GM23248 (cell line): ENCODE results near the gene USP6NL. TPM values are rescaled to one million over a fixed set of nuclear protein-coding genes. Genes with fewer than 3 reads are reported as not detected.

Experiments used
- DNase-seq: peaks from one replicate; pipeline ENCODE4 v3.0.0-alpha.2; 2015
- H2AFZ ChIP-seq: fragments of 200-600 bp; sonication (generic); 2 replicates; pipeline ENCODE4 v1.6.1; 2016; ENCODE audit warnings: antibody characterized with exemption
- H3F3A ChIP-seq: fragments of 200-600 bp; sonication (generic); 2 replicates; pipeline ENCODE4 v1.6.1; 2016; ENCODE audit warnings: mild to moderate bottlenecking, antibody characterized with exemption, mixed run types; ENCODE audit not compliant: insufficient read depth
- H3K27ac ChIP-seq: fragments of 200-600 bp; sonication (generic); 2 replicates; pipeline ENCODE4 v1.5.1; 2016; ENCODE audit warnings: mild to moderate bottlenecking
- H3K27me3 ChIP-seq: fragments of 200-600 bp; sonication (generic); replicated peaks from 2 replicates; pipeline ENCODE4 v1.6.1; 2016; ENCODE audit warnings: mild to moderate bottlenecking; ENCODE audit not compliant: insufficient read depth
- H3K36me3 ChIP-seq: fragments of 200-600 bp; sonication (generic); 2 replicates; pipeline ENCODE4 v1.6.1; 2016; ENCODE audit warnings: low read depth, mild to moderate bottlenecking
- H3K4me1 ChIP-seq: fragments of 200-600 bp; sonication (generic); 2 replicates; pipeline ENCODE4 v1.6.1; 2016; ENCODE audit warnings: mild to moderate bottlenecking; ENCODE audit not compliant: insufficient read depth
- H3K4me2 ChIP-seq: fragments of 200-600 bp; sonication (generic); one replicate; pipeline ENCODE4 v1.6.1; 2016; ENCODE audit warnings: mild to moderate bottlenecking; ENCODE audit not compliant: unreplicated experiment
- H3K4me3 ChIP-seq: fragments of 200-600 bp; sonication (generic); 2 replicates; pipeline ENCODE4 v1.5.1; 2016; ENCODE audit warnings: mild to moderate bottlenecking
- H3K79me2 ChIP-seq: fragments of 200-600 bp; sonication (generic); 2 replicates; pipeline ENCODE4 v1.6.1; 2016; ENCODE audit warnings: mild to moderate bottlenecking; ENCODE audit not compliant: insufficient read depth
- H3K9ac ChIP-seq: fragments of 200-600 bp; sonication (generic); 2 replicates; pipeline ENCODE4 v1.6.1; 2016; ENCODE audit warnings: mild to moderate bottlenecking
- H3K9me2 ChIP-seq: fragments of 200-600 bp; sonication (generic); 2 replicates; pipeline ENCODE4 v1.6.1; 2016; ENCODE audit warnings: mixed run types, mild to moderate bottlenecking, moderate library complexity; ENCODE audit not compliant: insufficient read depth
- H3K9me3 ChIP-seq: fragments of 200-600 bp; sonication (generic); one replicate; pipeline ENCODE4 v1.6.1; 2017; ENCODE audit warnings: low read depth
- H4K20me1 ChIP-seq: fragments of 200-600 bp; sonication (generic); 2 replicates; pipeline ENCODE4 v1.6.0; 2016; ENCODE audit not compliant: insufficient read depth
- EZH2 ChIP-seq: fragments of 200-600 bp; sonication (generic); IDR thresholded peaks from 2 replicates; pipeline ENCODE4 v1.6.1; 2018; ENCODE audit warnings: antibody characterized with exemption, mild to moderate bottlenecking; ENCODE audit not compliant: insufficient read depth, poor library complexity, severe bottlenecking
- EZH2phosphoT487 ChIP-seq: fragments of 200-600 bp; sonication (generic); IDR thresholded peaks from 2 replicates; pipeline ENCODE4 v1.6.1; 2018; ENCODE audit warnings: antibody characterized with exemption, moderate library complexity, mild to moderate bottlenecking, low read depth; ENCODE audit not compliant: insufficient read depth
- WGBS, 2 experiments: methylation state at CpG; one replicate each; pipeline ENCODE4 v1.1.6; 2015 to 2017; ENCODE audit warnings: low lambda C conversion rate in 2 of 2, low coverage in 1 of 2; ENCODE audit errors: missing lambda C conversion rate in 2 of 2; 5-methylcytosine and 5-hydroxymethylcytosine counted together
- in situ Hi-C: fragments of 300-500 bp; cut with MboI; formaldehyde crosslinking; loops from 2 replicates; pipeline ENCODE4 v1.15.0; 2020
- polyA plus RNA-seq: library from polyadenylated mRNA; unstranded; fragments of >200 nt; fragmentation: Nextera tagmentation; extraction: Ambion mirVana; gene quantifications from 2 replicates; pipeline ENCODE4 v1.2.1, GENCODE V29; 2016
- total RNA-seq: library from RNA; depleted of rRNA; stranded (reverse); fragments of >200 nt; shearing (Covaris generic); gene quantifications from 2 replicates; pipeline ENCODE4 v1.2.3, GENCODE V29; 2014

Gene USP6NL
- total and polyA plus RNA-seq, 2 experiments from 2014 or later = 4.4 to 9.2 TPM

DNA sequence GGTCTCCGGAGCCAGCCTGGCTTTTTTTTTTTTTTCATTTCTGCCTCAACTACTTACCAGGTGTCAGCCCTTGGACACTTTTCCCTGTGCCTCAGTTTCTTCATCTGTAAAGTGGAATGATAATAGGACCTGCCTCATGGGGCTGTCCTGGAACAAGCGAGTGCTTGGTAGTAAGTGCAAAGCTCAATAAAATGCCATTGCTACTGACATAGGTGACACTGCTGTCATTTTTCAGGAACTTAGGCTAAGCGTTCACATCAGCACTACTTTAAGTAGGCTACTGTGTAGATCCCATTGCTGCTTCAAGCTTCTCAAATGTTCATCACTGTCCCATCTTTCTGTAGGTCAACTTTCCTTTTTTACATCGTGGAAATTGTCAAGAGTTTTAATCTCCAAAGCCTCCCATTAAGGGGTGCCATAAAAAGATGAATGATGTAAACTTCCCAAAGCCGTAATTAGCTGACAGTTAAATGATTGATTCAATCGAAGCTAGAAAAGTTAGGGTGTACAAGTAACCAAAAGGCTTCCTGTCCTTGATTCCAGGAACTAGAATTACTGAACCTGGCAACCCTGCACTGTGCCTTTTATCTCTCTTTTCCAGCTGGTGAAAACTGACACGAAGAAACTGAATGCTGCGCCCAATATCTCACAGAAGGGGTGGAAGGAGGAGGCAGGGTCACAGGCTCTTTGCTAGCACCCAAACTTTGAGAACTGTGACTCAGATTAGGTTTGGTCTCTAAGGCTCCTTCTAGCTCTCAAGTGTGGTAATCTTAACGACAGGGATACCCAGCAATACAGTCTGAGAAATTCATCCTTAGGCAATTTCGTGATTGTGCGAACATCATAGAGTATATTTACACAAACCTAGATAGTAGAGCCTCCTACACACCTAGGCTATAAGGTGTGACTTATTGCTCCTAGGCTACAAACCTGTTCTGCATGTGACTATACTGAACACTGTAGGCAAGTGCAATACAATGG is 861 bp upstream of the USP6NL start:
- Histone ChIP-seq H3K9me2 (no peaks in the 10 kb centered on the region), H3K79me2 (peaks cover 24% of the 10 kb centered on the region), H2AFZ (peak overlapping the region; percentile 82), H3K27me3 (no peaks in the 10 kb centered on the region), H3F3A (peaks cover 33% of the 10 kb centered on the region), H4K20me1 (no peaks in the 10 kb centered on the region), H3K27ac (peak overlapping the region; percentile 16; the same call in 1 of the 2 replicates), H3K36me3 (no peaks in the 10 kb centered on the region), H3K4me2 (peak overlapping the region; percentile 96), H3K4me3 (peak overlapping the region; percentile 89), H3K4me1 (peaks cover 9% of the 10 kb centered on the region), H3K9ac (peak overlapping the region; percentile 74), H3K9me3 (no peaks in the 10 kb centered on the region)
- WGBS, 2 experiments = 18% methylated on average over 11 of the region's 11 CpGs
- peak; percentile 46 for DNase-seq
- no peak for TF ChIP-seq EZH2
- no peak for TF ChIP-seq EZH2phosphoT487
- in situ Hi-C loops = no loop called here

DNA sequence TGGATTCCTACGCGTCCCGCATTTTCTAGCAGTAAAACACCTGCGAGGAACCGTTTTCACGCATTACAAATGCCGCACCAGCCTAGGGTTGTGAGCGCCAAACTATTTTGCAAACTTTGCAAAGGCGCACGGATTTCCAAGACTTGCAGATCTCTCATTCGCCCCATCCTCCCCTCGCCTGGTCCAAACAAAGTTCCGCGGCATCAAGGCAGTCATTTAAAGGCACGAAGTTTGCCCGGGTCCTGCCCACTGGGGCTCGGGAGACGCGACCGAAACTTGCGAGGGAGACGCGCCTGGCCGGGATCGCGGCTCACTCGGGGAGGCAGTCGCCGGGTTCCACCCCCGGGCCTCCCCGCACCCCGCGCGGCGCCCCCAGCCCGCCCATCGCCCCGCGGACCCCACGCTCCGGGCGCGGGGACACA is 613 bp downstream of the USP6NL start:
- Histone ChIP-seq H3K27ac (peak overlapping the region; percentile 19), H3K27me3 (no peaks in the 10 kb centered on the region), H3K9ac (peak overlapping the region; percentile 74), H3K36me3 (no peaks in the 10 kb centered on the region), H3F3A (peaks cover 33% of the 10 kb centered on the region), H3K4me2 (peak overlapping the region; percentile 96), H3K4me1 (peaks cover 9% of the 10 kb centered on the region), H3K79me2 (peaks cover 39% of the 10 kb centered on the region), H2AFZ (peak overlapping the region; percentile 82), H3K4me3 (peak overlapping the region; percentile 89), H4K20me1 (no peaks in the 10 kb centered on the region), H3K9me3 (no peaks in the 10 kb centered on the region), H3K9me2 (no peaks in the 10 kb centered on the region)
- peak; percentile 73 for DNase-seq
- 0 to 3% methylated on average over 22 to 38 of the region's 43 CpGs for WGBS, 2 experiments
- in situ Hi-C loops = no loop called here
- no peak for TF ChIP-seq EZH2phosphoT487
- TF ChIP-seq EZH2 = no peak

DNA sequence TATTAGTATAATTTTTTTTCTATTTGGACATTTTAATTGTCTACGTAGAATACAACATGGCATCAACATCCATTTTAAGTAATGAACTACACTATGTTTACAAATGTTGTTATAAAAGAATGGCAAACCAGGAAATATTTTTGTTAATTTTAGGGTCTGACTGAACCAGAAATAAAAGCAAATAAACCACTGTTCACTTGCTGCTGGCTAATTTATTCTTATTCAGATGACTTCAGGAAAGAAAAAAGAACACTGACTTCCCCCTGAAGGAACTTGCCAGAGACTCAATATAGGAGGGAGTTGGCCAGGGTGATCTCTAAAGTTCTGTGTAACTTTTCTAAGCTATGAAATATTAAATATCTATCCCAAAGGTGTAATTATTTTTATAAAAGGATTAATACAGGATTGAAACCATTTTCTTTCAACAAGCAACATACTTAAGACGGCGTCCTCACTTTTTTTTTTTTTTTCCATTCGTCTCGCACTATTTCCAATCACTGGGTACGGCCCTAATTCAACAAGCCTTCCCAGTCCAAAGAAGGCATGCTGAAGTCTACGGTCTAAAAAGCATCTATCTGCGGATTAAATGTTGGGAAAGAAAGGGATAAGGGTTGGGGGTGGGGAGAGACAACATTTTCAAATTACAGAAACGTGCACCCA is 1.2 kb downstream of the USP6NL start:
- peak overlapping the region; percentile 89 for H3K4me3 ChIP-seq
- TF ChIP-seq EZH2phosphoT487 = no peak
- no peak for TF ChIP-seq EZH2
- no peak overlapping the region for H3K27ac ChIP-seq
- H3K4me1 ChIP-seq = peaks cover 9% of the 10 kb centered on the region
- peaks cover 33% of the 10 kb centered on the region for H3F3A ChIP-seq
- H3K9me2 ChIP-seq = no peaks in the 10 kb centered on the region
- peak overlapping the region; percentile 96 for H3K4me2 ChIP-seq
- peak; percentile 19 for DNase-seq
- WGBS, 2 experiments = 11 to 12% methylated on average over 9 of the region's 9 CpGs
- H3K9me3 ChIP-seq = no peaks in the 10 kb centered on the region
- H3K9ac ChIP-seq = peak overlapping the region; percentile 74
- H2AFZ ChIP-seq = peak overlapping the region; percentile 82
- in situ Hi-C loops = no loop called here
- peaks cover 44% of the 10 kb centered on the region for H3K79me2 ChIP-seq
- no peaks in the 10 kb centered on the region for H3K36me3 ChIP-seq
- H3K27me3 ChIP-seq = no peaks in the 10 kb centered on the region
- no peaks in the 10 kb centered on the region for H4K20me1 ChIP-seq

DNA sequence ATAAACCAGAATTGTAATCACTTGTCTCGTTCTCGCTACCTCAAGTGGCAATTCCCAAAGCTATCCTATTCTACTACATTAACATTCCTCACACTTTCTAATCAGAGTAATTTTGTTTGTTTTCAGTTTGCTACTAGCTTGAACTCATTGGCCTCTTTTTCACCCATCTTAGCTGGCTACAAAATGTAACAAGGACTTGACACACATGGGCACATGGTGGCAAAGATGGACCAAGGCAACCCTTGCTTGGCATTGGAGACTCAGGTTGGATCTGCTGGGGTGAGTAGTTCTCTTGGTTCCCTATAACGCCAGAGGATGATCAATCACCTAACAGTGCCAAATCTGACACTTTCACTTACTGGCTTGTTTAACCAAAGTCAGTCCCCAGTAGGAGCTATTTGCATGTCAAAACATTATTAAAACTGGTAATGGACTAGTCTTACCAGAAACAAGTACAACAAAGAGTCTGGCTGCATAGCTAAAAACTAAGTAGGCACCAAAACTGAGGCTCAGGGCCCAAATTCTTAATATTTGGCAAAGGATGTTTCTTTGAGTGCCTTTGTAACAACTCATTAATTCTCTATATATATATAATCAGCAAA is 1.9 kb downstream of the USP6NL start:
- Histone ChIP-seq H2AFZ (no peak overlapping the region), H4K20me1 (no peaks in the 10 kb centered on the region), H3K27ac (no peak overlapping the region), H3K4me2 (peak overlapping the region; percentile 96), H3K4me1 (peaks cover 9% of the 10 kb centered on the region), H3K9ac (peak overlapping the region; percentile 74; the same call in 1 of the 2 replicates), H3F3A (peaks cover 33% of the 10 kb centered on the region), H3K4me3 (peak overlapping the region; percentile 89), H3K9me2 (no peaks in the 10 kb centered on the region), H3K36me3 (no peaks in the 10 kb centered on the region), H3K9me3 (no peaks in the 10 kb centered on the region), H3K27me3 (no peaks in the 10 kb centered on the region), H3K79me2 (peaks cover 50% of the 10 kb centered on the region)
- TF ChIP-seq EZH2phosphoT487 = no peak
- no peak for TF ChIP-seq EZH2
- 86 to 89% methylated on average over 3 of the region's 3 CpGs for WGBS, 2 experiments
- no peak for DNase-seq
- in situ Hi-C loops = no loop called here
